CD14-positive monocyte (primary cell): ENCODE results near the gene LCP1. TPM values are rescaled to one million over a fixed set of nuclear protein-coding genes. Genes with fewer than 3 reads are reported as not detected.

ENCODE experiments used
- DNase-seq, 3 donors: peaks; one replicate each; pipeline ENCODE4 v3.0.0-alpha.2; 2011 to 2022
- H2AFZ ChIP-seq: 2 replicates; pipeline ENCODE4 v1.6.0; 2012; ENCODE audit warnings: mild to moderate bottlenecking, low read depth, low read length, inconsistent platforms; ENCODE audit not compliant: insufficient read depth, poor library complexity, severe bottlenecking
- H3K27ac ChIP-seq, 2 donors: 1 replicate in 1 of 2; 2 replicates in 1 of 2; pipeline ENCODE4 v1.5.1; 2012 to 2013; ENCODE audit warnings: low read length in 2 of 2, control low read depth in 1 of 2, inconsistent platforms in 1 of 2, low read depth in 1 of 2, mild to moderate bottlenecking in 1 of 2
- H3K27me3 ChIP-seq, 2 donors: one replicate each; pipeline versions ENCODE4 v1.6.0 to v1.6.1; 2011 to 2013; ENCODE audit warnings: low read length in 2 of 2; ENCODE audit not compliant: control insufficient read depth in 2 of 2, insufficient read depth in 2 of 2
- H3K36me3 ChIP-seq, 2 donors: replicated peaks in 1 of 2; 1 replicate in 1 of 2; 2 replicates in 1 of 2; pipeline versions ENCODE4 v1.5.1 to v1.6.1; 2012 to 2013; ENCODE audit warnings: low read length in 2 of 2, control low read depth in 1 of 2, inconsistent platforms in 1 of 2, mild to moderate bottlenecking in 1 of 2; ENCODE audit not compliant: insufficient read depth in 2 of 2, control insufficient read depth in 1 of 2
- H3K4me1 ChIP-seq, 2 donors: 1 replicate in 1 of 2; 2 replicates in 1 of 2; pipeline versions ENCODE4 v1.5.1 to v1.6.1; 2012 to 2013; ENCODE audit warnings: low read length in 2 of 2, control low read depth in 1 of 2, inconsistent platforms in 1 of 2, mild to moderate bottlenecking in 1 of 2, moderate library complexity in 1 of 2; ENCODE audit not compliant: insufficient read depth in 2 of 2, control insufficient read depth in 1 of 2
- H3K4me2 ChIP-seq: replicated peaks from 2 replicates; pipeline ENCODE3; 2012; ENCODE audit warnings: low read length, moderate library complexity, mild to moderate bottlenecking; ENCODE audit not compliant: poor library complexity, severe bottlenecking; ENCODE audit errors: extremely low read depth
- H3K4me3 ChIP-seq, 3 experiments: fragments of 200-600 bp in 1 of 3; sonication (generic) in 1 of 3; replicated peaks in 1 of 3; 1 replicate in 2 of 3; 2 replicates in 1 of 3; pipeline ENCODE4 v1.5.1; 2011 to 2013; ENCODE audit warnings: low read length in 3 of 3, mild to moderate bottlenecking in 3 of 3, control low read depth in 2 of 3, low read depth in 2 of 3, inconsistent platforms in 1 of 3, moderate library complexity in 1 of 3
- H3K79me2 ChIP-seq: 2 replicates; pipeline ENCODE4 v1.6.0; 2012; ENCODE audit warnings: mild to moderate bottlenecking, control low read depth, inconsistent platforms, low read length, moderate library complexity; ENCODE audit not compliant: insufficient read depth
- H3K9ac ChIP-seq: 2 replicates; pipeline ENCODE4 v1.6.0; 2017; ENCODE audit warnings: low read length, mild to moderate bottlenecking; ENCODE audit not compliant: insufficient read depth, poor library complexity, severe bottlenecking
- H3K9me3 ChIP-seq, 2 donors: replicated peaks in 1 of 2; 1 replicate in 1 of 2; 2 replicates in 1 of 2; pipeline versions ENCODE4 v1.5.1 to v1.6.1; 2012 to 2013; ENCODE audit warnings: low read length in 2 of 2, control low read depth in 1 of 2; ENCODE audit not compliant: control insufficient read depth in 1 of 2, insufficient read depth in 1 of 2
- H4K20me1 ChIP-seq: 2 replicates; pipeline ENCODE4 v1.6.0; 2012; ENCODE audit warnings: mild to moderate bottlenecking, low read length, control low read depth, moderate library complexity; ENCODE audit not compliant: insufficient read depth
- H3K27ac Mint-ChIP-seq, 7 donors: one replicate each; pipeline ENCODE4 v1.8.0; 2020; ENCODE audit warnings: mild to moderate bottlenecking in 7 of 7, mixed read lengths in 7 of 7, moderate library complexity in 6 of 7, inconsistent platforms in 2 of 7
- H3K27me3 Mint-ChIP-seq, 3 donors: one replicate each; pipeline ENCODE4 v1.8.0; 2021 to 2022; ENCODE audit warnings: low read depth in 3 of 3, mild to moderate bottlenecking in 3 of 3, mixed read lengths in 3 of 3, moderate library complexity in 3 of 3, inconsistent platforms in 1 of 3
- H3K36me3 Mint-ChIP-seq, 2 donors: one replicate each; pipeline ENCODE4 v1.8.0; 2020; ENCODE audit warnings: mixed read lengths in 2 of 2, inconsistent platforms in 1 of 2, mild to moderate bottlenecking in 1 of 2
- H3K4me1 Mint-ChIP-seq: one replicate; pipeline ENCODE4 v1.8.0; 2020; ENCODE audit warnings: mild to moderate bottlenecking, mixed read lengths
- H3K4me3 Mint-ChIP-seq, 2 donors: one replicate each; pipeline ENCODE4 v1.8.0; 2020; ENCODE audit warnings: mild to moderate bottlenecking in 2 of 2, mixed read lengths in 2 of 2, moderate library complexity in 1 of 2
- H3K9me3 Mint-ChIP-seq, 7 donors: one replicate each; pipeline ENCODE4 v1.8.0; 2020 to 2022; ENCODE audit warnings: mixed read lengths in 7 of 7, mild to moderate bottlenecking in 6 of 7, moderate library complexity in 6 of 7, inconsistent platforms in 2 of 7
- WGBS: methylation state at CpG from one replicate; pipeline ENCODE4 v1.1.5; 2013; ENCODE audit warnings: missing lambda C conversion rate; ENCODE audit not compliant: insufficient coverage; 5-methylcytosine and 5-hydroxymethylcytosine counted together
- intact Hi-C, 2 donors: fragments of 100-400 bp; cut with micrococcal nuclease; formaldehyde crosslinking; loops; one replicate each; pipeline versions ENCODE4 v1.15.0 to v1.15.1; 2023
- polyA plus RNA-seq, 3 donors: library from polyadenylated mRNA; depleted of rRNA in 1 of 3; unstranded in 2 of 3; stranded (reverse) in 1 of 3; fragments of 300-500 nt in 2 of 3; fragments of >200 nt in 1 of 3; fragmentation: Illumina TruSeq in 2 of 3; gene quantifications; 1 replicate in 2 of 3; 2 replicates in 1 of 3; pipeline ENCODE4 v1.2.3, GENCODE V29; 2012 to 2021
- TF ChIP-seq, protein P1 (sequence below): fragments of 200-600 bp; IDR thresholded peaks from one replicate; pipeline ENCODE4 v1.8.0; 2022; ENCODE audit warnings: antibody characterized with exemption, mild to moderate bottlenecking

Gene LCP1
- polyA plus RNA-seq, 3 donors = 653 to 2,003 (median 1,636) TPM

DNA sequence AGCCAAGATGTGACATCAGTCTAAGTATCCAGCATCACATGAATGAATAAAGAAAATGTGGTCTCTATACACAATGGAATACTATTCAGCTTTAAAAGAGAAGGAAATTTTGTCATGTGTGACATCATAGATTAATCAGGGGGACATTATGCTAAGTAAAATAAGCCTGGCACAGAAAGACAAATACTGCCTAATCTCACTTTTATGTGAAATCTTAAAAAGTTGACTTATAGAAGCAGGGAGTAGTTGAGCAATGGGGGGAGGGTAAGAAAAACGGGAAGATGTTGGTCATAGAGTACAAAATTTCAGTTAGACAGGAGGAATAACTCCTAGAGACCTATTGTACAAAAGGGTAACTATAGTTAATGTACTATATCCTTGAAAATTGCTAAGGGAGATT lies 10.4 kb upstream of the LCP1 start:
- H3K27me3 Mint-ChIP-seq = peaks cover 0 to 5% (median 1%) of the 10 kb centered on the region in 3 donors
- Histone ChIP-seq H3K9me3 (no peaks in the 10 kb centered on the region), H3K79me2 (no peaks in the 10 kb centered on the region), H4K20me1 (no peaks in the 10 kb centered on the region), H3K9ac (no peak overlapping the region), H3K27ac (no peak overlapping the region), H3K4me2 (no peak overlapping the region), H3K4me1 (peaks cover 26 to 39% of the 10 kb centered on the region in 2 donors), H3K4me3 (no peak overlapping the region), H3K36me3 (no peaks in the 10 kb centered on the region), H3K27me3 (no peaks in the 10 kb centered on the region), H2AFZ (no peak overlapping the region)
- peak in 2 of 3 donors; percentile 44 to 68 for DNase-seq
- TF ChIP-seq, protein P1, sequence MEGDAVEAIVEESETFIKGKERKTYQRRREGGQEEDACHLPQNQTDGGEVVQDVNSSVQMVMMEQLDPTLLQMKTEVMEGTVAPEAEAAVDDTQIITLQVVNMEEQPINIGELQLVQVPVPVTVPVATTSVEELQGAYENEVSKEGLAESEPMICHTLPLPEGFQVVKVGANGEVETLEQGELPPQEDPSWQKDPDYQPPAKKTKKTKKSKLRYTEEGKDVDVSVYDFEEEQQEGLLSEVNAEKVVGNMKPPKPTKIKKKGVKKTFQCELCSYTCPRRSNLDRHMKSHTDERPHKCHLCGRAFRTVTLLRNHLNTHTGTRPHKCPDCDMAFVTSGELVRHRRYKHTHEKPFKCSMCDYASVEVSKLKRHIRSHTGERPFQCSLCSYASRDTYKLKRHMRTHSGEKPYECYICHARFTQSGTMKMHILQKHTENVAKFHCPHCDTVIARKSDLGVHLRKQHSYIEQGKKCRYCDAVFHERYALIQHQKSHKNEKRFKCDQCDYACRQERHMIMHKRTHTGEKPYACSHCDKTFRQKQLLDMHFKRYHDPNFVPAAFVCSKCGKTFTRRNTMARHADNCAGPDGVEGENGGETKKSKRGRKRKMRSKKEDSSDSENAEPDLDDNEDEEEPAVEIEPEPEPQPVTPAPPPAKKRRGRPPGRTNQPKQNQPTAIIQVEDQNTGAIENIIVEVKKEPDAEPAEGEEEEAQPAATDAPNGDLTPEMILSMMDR = no peak
- no peak overlapping the region for H3K4me3 Mint-ChIP-seq
- intact Hi-C loops = no loop called here
- peaks cover 0 to 3% (median under 1%) of the 10 kb centered on the region in 7 donors for H3K9me3 Mint-ChIP-seq
- H3K4me1 Mint-ChIP-seq = peaks cover 28% of the 10 kb centered on the region
- H3K36me3 Mint-ChIP-seq = no peaks in the 10 kb centered on the region
- no CpG with 5 or more reads among the region's 1 CpG for WGBS
- peak overlapping the region in 5 of 7 donors; percentile 2 to 78 (median 71) for H3K27ac Mint-ChIP-seq

DNA sequence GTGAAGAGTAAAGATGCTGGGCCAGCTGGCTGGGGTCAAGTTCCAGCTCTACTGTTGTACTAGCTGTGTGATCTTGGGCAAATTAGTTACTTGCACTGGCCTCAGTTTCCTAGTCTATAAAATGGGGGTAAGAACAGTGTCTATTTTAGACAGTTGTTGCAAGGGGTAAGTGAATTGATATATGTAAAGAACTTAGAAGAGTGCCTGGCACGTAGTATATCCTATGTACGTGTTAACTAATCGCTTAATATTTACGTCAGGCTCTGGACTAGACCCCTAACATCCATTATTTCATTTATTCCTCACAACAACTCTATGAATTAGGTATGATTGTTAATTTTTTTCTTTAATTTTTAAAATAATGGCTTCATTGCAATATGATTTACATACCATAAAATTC lies 3.7 kb upstream of the LCP1 start:
- peaks cover 47% of the 10 kb centered on the region for H3K79me2 ChIP-seq
- TF ChIP-seq, protein P1 = no peak
- H3K9ac ChIP-seq = no peak overlapping the region
- H3K27ac ChIP-seq = no peak overlapping the region
- H3K9me3 Mint-ChIP-seq = peaks cover 0 to 3% (median 0%) of the 10 kb centered on the region in 7 donors
- H3K4me3 ChIP-seq = no peak overlapping the region
- peaks cover 33 to 35% of the 10 kb centered on the region in 2 donors for H3K4me1 ChIP-seq
- H3K36me3 Mint-ChIP-seq = no peaks in the 10 kb centered on the region
- no peaks in the 10 kb centered on the region for H3K27me3 ChIP-seq
- peaks cover 16% of the 10 kb centered on the region for H4K20me1 ChIP-seq
- H3K4me1 Mint-ChIP-seq = peaks cover 44% of the 10 kb centered on the region
- H3K4me2 ChIP-seq = no peak overlapping the region
- peak overlapping the region in 1 of 7 donors; percentile 82 for H3K27ac Mint-ChIP-seq
- no peak overlapping the region for H3K4me3 Mint-ChIP-seq
- no peaks in the 10 kb centered on the region for H3K9me3 ChIP-seq
- H2AFZ ChIP-seq = no peak overlapping the region
- no CpG with 5 or more reads among the region's 4 CpGs for WGBS
- H3K36me3 ChIP-seq = no peaks in the 10 kb centered on the region
- peaks cover 0 to 2% (median 2%) of the 10 kb centered on the region in 3 donors for H3K27me3 Mint-ChIP-seq
- intact Hi-C loops = loop anchor here (2.0 to 10.0 kb wide), 2 partner anchors 25 to 139 kb away; no protein-coding TSS in a partner anchor
- DNase-seq = no peak
